Spleen (tissue), 11 donors: ENCODE results near the gene SUCLG2. TPM values are rescaled to one million over a fixed set of nuclear protein-coding genes. Genes with fewer than 3 reads are reported as not detected.
"Not testable (repeated sequence)": the region's sequence is repeated elsewhere in the genome, so short reads cannot be mapped to it uniquely, and the experiment has no call there.

ENCODE experiments used
- DNase-seq: peaks from one replicate; pipeline ENCODE4 v3.0.0-alpha.2; 2020
- H3K27ac ChIP-seq, 8 donors: fragments of 200-600 bp; sonication (generic) in 7 of 8; 1 replicate in 4 of 8; 2 replicates in 4 of 8; pipeline versions ENCODE4 v1.5.0 to v1.8.0; 2016 to 2021; ENCODE audit warnings: inconsistent platforms in 4 of 8, mild to moderate bottlenecking in 4 of 8, moderate library complexity in 1 of 8
- H3K27me3 ChIP-seq, 7 donors: fragments of 200-600 bp; sonication (generic) in 6 of 7; replicated peaks in 1 of 7; 1 replicate in 4 of 7; 2 replicates in 3 of 7; pipeline versions ENCODE4 v1.5.0 to v1.8.0; 2016 to 2021; ENCODE audit warnings: inconsistent platforms in 3 of 7, mild to moderate bottlenecking in 1 of 7
- H3K36me3 ChIP-seq, 6 donors: fragments of 200-600 bp; sonication (generic) in 5 of 6; 1 replicate in 4 of 6; 2 replicates in 2 of 6; pipeline versions ENCODE4 v1.5.0 to v1.8.0; 2016 to 2021; ENCODE audit warnings: inconsistent platforms in 2 of 6
- H3K4me1 ChIP-seq, 6 donors: fragments of 200-600 bp; sonication (generic) in 5 of 6; 1 replicate in 3 of 6; 2 replicates in 3 of 6; pipeline versions ENCODE4 v1.5.0 to v1.8.0; 2016 to 2021; ENCODE audit warnings: inconsistent platforms in 3 of 6
- H3K4me3 ChIP-seq, 8 donors: fragments of 200-600 bp; sonication (generic) in 7 of 8; 1 replicate in 4 of 8; 2 replicates in 4 of 8; pipeline versions ENCODE4 v1.5.0 to v1.8.0; 2016 to 2021; ENCODE audit warnings: inconsistent platforms in 4 of 8, mild to moderate bottlenecking in 4 of 8, moderate library complexity in 2 of 8
- H3K9me3 ChIP-seq, 8 donors: fragments of 200-600 bp; sonication (generic) in 7 of 8; 1 replicate in 4 of 8; 2 replicates in 4 of 8; pipeline versions ENCODE4 v1.5.0 to v1.8.0; 2016 to 2021; ENCODE audit warnings: inconsistent platforms in 4 of 8
- POLR2A ChIP-seq, 3 donors: fragments of 450-650 bp; IDR thresholded peaks; one replicate each; pipeline ENCODE4 v1.5.1; 2017; ENCODE audit warnings: antibody characterized with exemption in 3 of 3, mild to moderate bottlenecking in 1 of 3
- POLR2AphosphoS5 ChIP-seq, 3 donors: sonication (generic); formaldehyde crosslinking; IDR thresholded peaks; one replicate each; pipeline ENCODE4 v1.5.1; 2017; ENCODE audit warnings: antibody characterized with exemption in 3 of 3
- WGBS, 5 donors: extraction: QIAGEN DNeasy Blood & Tissue Kit in 3 of 5; methylation state at CpG; one replicate each; pipeline versions ENCODE4 v1.1.5 to v1.1.7; 2013 to 2018; 5-methylcytosine and 5-hydroxymethylcytosine counted together
- intact Hi-C: fragments of 100-400 bp; cut with DNase I; formaldehyde crosslinking; loops from one replicate; pipeline ENCODE4 v1.15.0; 2023; ENCODE audit warnings: low total_unique reads
- polyA plus RNA-seq, 3 donors: library from polyadenylated mRNA; stranded (reverse); fragments of 200-250 nt; gene quantifications; one replicate each; pipeline ENCODE4 v1.2.1, GENCODE V29; 2013
- total RNA-seq, 7 donors: library from RNA; depleted of rRNA in 3 of 7; stranded (reverse); fragments of >200 nt in 3 of 7; fragmentation: NEBNext Ultra II Directional in 4 of 7; extraction: Animal tissue kit (Norgen Biotek cat#: 25700) in 4 of 7; gene quantifications; one replicate each; pipeline versions ENCODE4 v1.1.0 to v1.2.1, GENCODE V29; 2016 to 2021
- TF ChIP-seq, protein P1 (sequence below), 11 experiments: fragments of 200-600 bp in 7 of 11; fragments of 450-650 bp in 4 of 11; sonication (generic) in 4 of 11; IDR thresholded peaks in 8 of 11; conservative IDR thresholded peaks in 3 of 11; 1 replicate in 7 of 11; 2 replicates in 4 of 11; pipeline versions ENCODE4 v1.4.0 to v1.8.0; 2016 to 2021; ENCODE audit warnings: antibody characterized with exemption in 11 of 11, inconsistent platforms in 4 of 11, mild to moderate bottlenecking in 1 of 11
- donor health status: healthy with polysubstance abuse.
- donor health status: DM: no; HTN: no; CAD: no; lungs with moderate emphysema.
- donor health status: DM: no; HTN: no; CAD: no.
- donor health status: Bipolar disorder and iron deficiency.
- donor health status: healthy.
- donor health status: DM: no; HTN: no; CAD: no.
- donor health status: DM: yes; HTN: yes; CAD: no.

SUCLG2 gene
- total and polyA plus RNA-seq, 10 donors = 31.5 to 75.6 (median 55.2) TPM

DNA sequence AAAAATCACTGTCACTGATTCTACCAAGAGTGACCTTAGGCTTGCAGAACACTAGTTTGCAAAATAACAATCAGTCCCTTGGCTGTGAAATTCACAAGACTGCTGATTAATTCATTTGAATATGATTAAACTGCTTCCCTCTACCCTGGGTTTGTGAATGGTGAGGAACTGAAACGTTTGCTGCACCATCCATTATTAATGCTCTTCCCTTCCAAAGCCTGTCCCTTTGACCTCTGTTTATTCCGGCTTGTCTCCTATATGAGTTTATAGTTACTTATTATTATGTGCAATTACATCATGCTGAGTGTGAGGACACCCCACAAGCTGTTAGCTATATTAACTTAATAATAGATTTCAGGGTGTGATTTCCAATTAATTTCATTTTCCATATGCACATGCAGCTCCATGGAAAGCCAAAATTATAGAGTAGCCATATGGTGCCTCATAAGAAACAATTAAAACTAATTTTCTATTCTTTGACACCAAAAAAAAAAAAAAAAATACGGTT, 96.5 kb downstream of the SUCLG2 start:
- H3K27me3 ChIP-seq = no peaks in the 10 kb centered on the region
- TF ChIP-seq POLR2AphosphoS5 (IDR thresholded peaks at IDR 0.05) (no peak), POLR2A (IDR thresholded peaks at IDR 0.05) (no peak)
- TF ChIP-seq, protein P1, sequence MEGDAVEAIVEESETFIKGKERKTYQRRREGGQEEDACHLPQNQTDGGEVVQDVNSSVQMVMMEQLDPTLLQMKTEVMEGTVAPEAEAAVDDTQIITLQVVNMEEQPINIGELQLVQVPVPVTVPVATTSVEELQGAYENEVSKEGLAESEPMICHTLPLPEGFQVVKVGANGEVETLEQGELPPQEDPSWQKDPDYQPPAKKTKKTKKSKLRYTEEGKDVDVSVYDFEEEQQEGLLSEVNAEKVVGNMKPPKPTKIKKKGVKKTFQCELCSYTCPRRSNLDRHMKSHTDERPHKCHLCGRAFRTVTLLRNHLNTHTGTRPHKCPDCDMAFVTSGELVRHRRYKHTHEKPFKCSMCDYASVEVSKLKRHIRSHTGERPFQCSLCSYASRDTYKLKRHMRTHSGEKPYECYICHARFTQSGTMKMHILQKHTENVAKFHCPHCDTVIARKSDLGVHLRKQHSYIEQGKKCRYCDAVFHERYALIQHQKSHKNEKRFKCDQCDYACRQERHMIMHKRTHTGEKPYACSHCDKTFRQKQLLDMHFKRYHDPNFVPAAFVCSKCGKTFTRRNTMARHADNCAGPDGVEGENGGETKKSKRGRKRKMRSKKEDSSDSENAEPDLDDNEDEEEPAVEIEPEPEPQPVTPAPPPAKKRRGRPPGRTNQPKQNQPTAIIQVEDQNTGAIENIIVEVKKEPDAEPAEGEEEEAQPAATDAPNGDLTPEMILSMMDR (IDR thresholded peaks at IDR 0.05 in 8 of 11, conservative IDR thresholded peaks at IDR 0.05 in 3 of 11) = no peak
- peaks cover 0 to 11% (median 0%) of the 10 kb centered on the region in 6 donors for H3K4me1 ChIP-seq
- 69 to 82% (median 77%) methylated on average over 3 of the region's 3 CpGs for whole genome bisulfite sequencing, 5 donors
- H3K9me3 ChIP-seq = no peaks in the 10 kb centered on the region
- H3K36me3 ChIP-seq = peaks cover 0 to 55% (median 0%) of the 10 kb centered on the region in 6 donors
- intact Hi-C loops = no loop called here
- no peak for DNase-seq
- no peak overlapping the region for H3K4me3 ChIP-seq
- H3K27ac ChIP-seq = peak overlapping the region in 3 of 8 donors; percentile 2 to 24 (median 7)

DNA sequence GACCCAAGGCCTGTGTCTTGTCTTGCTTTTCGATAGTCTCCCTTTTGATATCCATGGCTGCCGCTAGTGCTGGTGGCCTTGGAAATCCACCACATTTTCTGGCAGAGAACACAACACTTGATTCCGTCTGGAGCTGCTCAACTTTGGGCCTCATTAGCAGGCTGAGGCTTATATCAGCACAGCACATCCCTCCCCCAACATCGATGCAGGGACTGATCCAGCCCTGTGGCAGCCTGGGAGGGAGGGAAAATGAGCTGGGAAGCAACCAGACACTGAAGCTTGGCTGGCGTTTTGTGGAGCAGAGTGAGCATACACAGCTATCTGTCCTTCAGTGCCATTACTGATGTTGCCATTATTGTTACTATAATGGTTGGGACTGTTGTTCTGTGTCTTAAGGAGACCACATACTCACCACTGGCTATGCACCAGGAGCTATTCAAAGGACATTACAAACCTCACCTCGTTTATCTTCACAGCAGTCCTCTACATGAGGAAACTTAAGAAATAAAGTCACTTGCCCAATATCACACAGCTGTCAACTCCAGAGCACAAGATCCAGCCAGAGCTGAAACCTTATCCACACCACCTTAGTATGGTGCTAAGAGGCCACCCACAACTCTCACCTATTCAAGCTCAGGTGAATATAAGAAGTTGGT, 102.9 kb downstream of the SUCLG2 start:
- no peaks in the 10 kb centered on the region for H3K27me3 ChIP-seq
- no peak for TF ChIP-seq POLR2A (IDR thresholded peaks at IDR 0.05)
- TF ChIP-seq, protein P1 (IDR thresholded peaks at IDR 0.05 in 8 of 11, conservative IDR thresholded peaks at IDR 0.05 in 3 of 11) = no peak
- no peak for TF ChIP-seq POLR2AphosphoS5 (IDR thresholded peaks at IDR 0.05)
- no peaks in the 10 kb centered on the region for H3K4me1 ChIP-seq
- H3K36me3 ChIP-seq = peaks cover 0 to 44% (median 0%) of the 10 kb centered on the region in 6 donors
- H3K4me3 ChIP-seq = no peak overlapping the region
- no peak overlapping the region for H3K27ac ChIP-seq
- no peaks in the 10 kb centered on the region for H3K9me3 ChIP-seq
- intact Hi-C loops = no loop called here
- 84 to 98% (median 86%) methylated on average over 5 to 6 of the region's 6 CpGs for WGBS, 5 donors
- no peak for DNase-seq

DNA sequence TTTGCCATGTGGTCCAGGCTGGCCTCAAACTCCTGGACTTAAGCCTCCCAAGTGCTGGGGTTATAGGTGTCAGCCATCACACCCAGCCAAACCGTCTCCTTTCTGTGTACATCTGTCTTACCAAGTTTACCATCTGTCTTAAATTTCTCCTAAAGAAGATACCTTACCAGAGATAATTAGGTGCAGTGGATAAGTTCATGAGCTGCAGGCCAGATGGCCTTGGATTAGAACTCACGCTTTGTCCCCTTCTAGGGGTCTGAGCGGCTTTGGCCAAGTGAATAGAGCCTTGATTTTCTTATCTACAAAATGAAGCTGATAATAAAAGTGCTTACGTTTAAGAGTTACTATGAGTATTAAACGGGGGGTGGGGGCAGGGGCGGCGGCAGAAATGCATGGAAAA, 103.9 kb downstream of the SUCLG2 start:
- Histone ChIP-seq H3K27me3 (no peaks in the 10 kb centered on the region), H3K27ac (no peak overlapping the region), H3K36me3 (peaks cover 0 to 35% (median 0%) of the 10 kb centered on the region in 6 donors), H3K4me3 (no peak overlapping the region), H3K4me1 (peaks cover 0 to 2% (median 0%) of the 10 kb centered on the region in 6 donors), H3K9me3 (no peaks in the 10 kb centered on the region)
- TF ChIP-seq, protein P1 (IDR thresholded peaks at IDR 0.05 in 8 of 11, conservative IDR thresholded peaks at IDR 0.05 in 3 of 11) = no peak
- no peak for TF ChIP-seq POLR2AphosphoS5 (IDR thresholded peaks at IDR 0.05)
- no peak for TF ChIP-seq POLR2A (IDR thresholded peaks at IDR 0.05)
- WGBS, 5 donors = 91 to 99% (median 95%) methylated on average over 7 of the region's 7 CpGs
- DNase-seq = no peak
- intact Hi-C loops = no loop called here

DNA sequence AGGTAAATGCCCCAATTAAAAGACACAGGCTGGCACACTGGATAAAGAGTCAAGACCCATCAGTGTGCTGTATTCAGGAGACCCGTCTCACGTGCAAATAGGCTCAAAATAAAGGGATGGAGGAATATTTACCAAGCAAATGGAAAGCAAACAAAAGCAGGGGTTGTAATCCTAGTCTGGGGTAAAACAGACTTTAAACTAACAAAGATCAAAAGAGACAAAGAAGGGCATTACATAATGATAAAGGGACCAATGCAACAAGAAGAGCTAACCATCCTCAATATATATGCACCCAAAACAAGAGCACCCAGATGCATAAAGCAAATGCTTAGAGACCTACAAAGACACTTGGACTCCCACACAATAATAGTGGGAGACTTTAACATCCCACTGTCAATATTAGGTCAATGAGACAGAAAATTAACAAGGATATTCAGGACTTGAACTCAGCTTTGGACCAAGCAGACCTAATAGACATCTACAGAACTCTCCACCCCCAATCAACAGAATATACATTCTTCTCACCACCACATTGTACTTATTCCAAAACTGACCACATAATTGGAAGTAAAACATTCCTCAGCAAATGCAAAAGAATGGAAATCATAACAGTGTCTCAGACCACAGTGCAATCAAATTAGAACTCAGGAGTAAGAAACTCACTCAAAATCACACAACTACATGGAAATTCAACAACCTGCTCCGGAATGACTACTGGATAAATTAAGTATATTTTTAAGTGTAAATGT, 111.7 kb downstream of the SUCLG2 start:
- intact Hi-C loops, H3K4me3 ChIP-seq, H3K4me1 ChIP-seq, H3K27me3 ChIP-seq, DNase-seq, H3K27ac ChIP-seq: not testable (repeated sequence)
- Histone ChIP-seq H3K36me3 (peaks cover 0 to 14% (median 0%) of the 10 kb centered on the region in 6 donors), H3K9me3 (peaks cover 0 to 18% (median 6%) of the 10 kb centered on the region in 8 donors)
- 93 to 97% (median 95%) methylated on average over 3 of the region's 3 CpGs for WGBS, 5 donors
